Stimulated activated CD8-positive, alpha-beta memory T cell treated with anti-CD3 and anti-CD28 coated beads, Interleukin-7, amount 100 ng/mL, for 4 hours (primary cell): Measurements from ENCODE around the gene CHKA.
"Not testable (repeated sequence)": the region's sequence is repeated elsewhere in the genome, so short reads cannot be mapped to it uniquely, and the experiment has no call there.

ENCODE experiments used
- DNase-seq, 2 donors: peaks; one replicate each; pipeline ENCODE4 v3.0.0-alpha.2; 2020; ENCODE audit warnings: low read depth in 2 of 2

Gene CHKA

GRCh38 chr11:68116126-68116525 lies 5.1 kb downstream of the CHKA start:
- no peak for DNase-seq

- DNase-seq, result no peak
Observed at GRCh38 chr11:68115285-68115684, 5.9 kb downstream of the CHKA start.

GRCh38 chr11:68113986-68114385 lies 7.2 kb downstream of the CHKA start:
- DNase-seq, result no peak

DNA sequence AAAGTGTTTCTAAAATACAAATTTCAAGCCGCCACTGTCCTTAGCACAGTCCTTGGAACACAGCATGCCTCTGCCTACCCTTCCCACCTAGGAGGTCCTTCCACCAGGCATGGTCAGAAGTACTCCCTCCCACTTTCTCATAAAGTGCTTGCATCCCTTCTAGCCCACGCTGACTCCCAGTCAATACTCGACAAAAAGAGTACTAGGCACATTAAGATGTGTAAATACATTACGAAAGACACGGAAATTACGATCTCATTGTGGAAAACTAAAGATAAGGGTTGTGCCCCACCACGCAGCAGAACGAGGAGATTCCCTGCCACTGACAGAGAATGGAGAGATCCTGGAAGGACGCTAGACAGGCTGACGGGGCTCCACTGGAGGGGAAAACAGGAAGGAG lies 13.5 kb downstream of the CHKA start:
- no peak for DNase-seq

DNA sequence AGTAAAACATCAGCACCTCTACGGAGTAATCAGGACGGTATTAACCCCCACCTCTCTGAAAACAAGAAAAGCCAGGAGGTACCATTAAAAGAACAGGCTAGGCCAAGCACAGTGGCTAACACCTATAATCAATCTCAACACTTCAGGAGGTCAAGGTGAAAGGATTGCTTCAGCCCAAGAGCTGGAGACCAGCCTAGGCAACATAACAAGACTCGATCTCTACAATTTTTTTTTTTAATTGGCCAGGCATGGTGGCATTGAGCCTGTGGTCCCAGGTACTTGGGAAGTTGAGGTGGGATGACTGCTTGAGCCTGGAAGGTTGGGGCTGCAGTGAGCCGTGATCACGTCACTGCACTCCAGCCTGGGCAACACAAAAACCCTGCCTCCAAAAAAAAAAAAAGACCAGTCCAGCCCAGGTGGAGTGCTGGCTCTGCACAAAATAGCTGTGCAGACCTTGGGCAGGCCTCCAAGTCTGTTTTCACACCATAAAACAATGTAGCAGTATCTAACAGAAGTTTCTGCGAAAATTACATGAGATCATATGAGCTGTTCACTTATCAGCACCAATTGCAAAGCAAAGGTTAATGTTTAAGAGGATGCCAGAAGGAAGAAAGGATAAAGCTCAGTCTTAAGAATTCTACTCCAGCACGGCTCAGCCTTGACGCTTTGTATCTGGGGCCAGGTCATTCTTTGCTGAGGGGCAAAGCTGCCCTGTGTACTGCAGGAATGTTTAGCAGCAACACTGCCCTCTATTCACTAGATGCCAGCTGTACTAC lies 14.8 kb downstream of the CHKA start:
- no peak for DNase-seq

DNA sequence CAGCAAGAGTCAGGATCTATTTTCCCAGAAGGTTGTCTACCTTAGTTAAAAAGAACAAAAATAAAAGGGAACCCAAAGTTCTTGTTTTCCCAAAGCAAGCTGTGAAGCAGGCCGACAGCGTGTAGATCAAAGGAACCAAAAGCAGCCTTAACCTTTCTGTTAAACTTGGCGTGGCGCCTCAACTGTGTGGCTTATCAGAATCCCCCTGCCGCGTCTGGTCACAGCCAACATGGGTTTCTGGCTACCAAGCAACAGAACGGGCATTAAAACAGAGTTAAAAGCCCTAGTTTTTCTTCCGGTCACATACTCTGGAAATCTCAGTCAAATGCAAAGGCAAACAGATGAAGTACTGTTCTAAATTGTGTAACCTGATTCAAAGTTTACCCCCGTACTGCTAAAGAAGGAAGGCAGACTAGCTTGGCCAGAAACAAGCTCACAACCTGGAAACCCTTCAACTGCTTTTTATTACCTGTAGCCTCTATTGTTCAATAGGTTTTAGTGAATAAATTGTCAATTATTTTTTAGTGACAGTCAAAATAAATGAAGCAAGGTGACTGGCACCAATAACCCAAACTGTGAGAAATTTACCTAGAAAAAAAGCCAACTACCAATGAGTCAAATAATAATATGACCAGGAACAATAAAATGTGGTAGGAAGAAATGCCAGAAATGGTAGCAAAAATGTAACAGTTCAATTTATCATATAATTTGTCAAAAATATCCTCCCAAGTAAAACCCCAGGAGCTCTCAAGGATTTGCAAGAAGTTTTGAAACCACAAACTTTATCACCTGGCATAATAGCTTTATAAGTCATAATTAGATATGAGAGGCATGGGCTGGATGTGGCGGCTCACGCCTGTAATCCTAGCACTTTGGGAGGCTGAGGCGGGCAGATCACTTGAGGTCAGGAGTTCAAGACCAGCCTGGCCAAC lies 21.4 kb downstream of the CHKA start:
- DNase-seq, result no peak

DNA sequence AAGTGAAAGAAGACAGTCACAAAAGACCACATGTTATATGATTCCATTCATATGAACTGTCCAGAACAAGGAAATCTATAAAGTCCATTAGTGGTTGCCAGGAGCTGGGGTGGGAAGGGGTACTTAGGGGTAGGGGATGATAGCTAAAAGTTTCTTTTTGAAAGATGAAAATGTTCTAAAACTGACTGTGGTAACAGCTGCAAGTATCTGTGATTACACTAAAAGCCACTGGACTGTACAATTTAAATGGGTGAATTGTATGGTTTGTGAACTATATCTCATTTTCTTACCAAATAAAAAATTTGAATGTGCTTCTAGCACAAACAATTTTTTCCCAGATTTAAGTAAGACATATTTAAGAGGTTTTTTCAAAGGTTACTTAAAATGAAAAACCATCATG lies 22.1 kb downstream of the CHKA start:
- DNase-seq, result no peak

GRCh38 chr11:68096962-68097361 lies 24.2 kb downstream of the CHKA start:
- DNase-seq, result no peak

DNA sequence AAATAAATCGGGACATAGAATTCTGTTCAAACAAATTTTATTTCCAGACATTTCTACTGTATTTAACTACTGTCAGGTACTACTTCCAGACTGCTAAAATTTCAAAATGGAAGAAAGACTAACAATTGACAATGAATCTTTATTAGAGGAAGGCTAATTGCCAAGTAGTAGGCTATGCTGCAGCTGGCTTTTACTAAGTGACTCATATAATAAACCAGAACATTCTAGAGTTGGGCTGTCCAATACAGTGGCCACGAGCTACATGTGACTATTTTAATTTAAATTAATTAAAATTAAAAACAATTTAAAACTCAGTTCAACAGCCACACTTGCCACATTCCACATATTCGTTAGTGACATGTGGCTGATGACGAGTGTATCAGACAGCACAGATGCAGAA lies 27.6 kb downstream of the CHKA start:
- DNase-seq, result no peak

DNA sequence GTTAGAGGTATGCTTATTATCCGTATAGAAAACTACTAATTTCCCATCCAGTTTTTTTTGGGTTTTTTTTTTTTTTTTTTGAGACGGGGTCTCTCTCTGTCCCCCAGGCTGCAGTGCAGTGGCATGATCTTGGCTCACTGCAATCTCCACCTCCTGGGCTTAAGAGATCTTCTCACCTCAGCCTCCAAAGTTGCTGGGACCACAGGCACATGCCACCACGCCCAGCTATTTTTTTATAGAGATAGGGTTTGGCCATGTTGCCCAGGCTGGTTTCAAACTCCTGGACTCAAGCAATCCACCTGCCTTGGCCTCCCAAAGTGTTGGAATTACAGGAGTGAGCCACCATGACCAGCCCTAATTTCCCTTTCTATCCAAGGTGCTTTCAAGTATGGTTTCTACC lies 28.2 kb downstream of the CHKA start:
- not testable (repeated sequence) for DNase-seq

- no peak for DNase-seq
Observed at GRCh38 chr11:68092411-68092810, 28.8 kb downstream of the CHKA start.

- no peak for DNase-seq
Observed at GRCh38 chr11:68090706-68091105, 30.5 kb downstream of the CHKA start.

DNA sequence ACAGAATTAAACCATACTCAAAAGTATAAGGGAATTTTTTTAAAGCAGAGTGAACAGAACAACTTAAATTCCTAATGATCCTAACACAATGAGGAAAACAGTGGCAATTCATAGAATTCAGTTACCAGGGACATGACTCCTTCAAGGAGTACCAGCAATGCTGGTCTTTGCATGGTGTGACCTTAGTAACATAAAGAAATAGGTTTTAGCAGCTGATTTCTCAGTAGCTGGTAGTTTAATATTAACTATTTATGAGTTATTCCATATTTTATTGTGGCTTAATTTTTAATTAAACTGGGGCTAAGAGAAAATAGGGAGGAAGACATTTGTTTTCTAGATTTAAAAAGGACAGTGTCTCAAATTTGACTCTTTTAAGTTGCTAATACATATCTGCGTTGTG lies 30.9 kb downstream of the CHKA start:
- no peak for DNase-seq

GRCh38 chr11:68089679-68090078 lies 31.5 kb downstream of the CHKA start:
- no peak for DNase-seq

DNA sequence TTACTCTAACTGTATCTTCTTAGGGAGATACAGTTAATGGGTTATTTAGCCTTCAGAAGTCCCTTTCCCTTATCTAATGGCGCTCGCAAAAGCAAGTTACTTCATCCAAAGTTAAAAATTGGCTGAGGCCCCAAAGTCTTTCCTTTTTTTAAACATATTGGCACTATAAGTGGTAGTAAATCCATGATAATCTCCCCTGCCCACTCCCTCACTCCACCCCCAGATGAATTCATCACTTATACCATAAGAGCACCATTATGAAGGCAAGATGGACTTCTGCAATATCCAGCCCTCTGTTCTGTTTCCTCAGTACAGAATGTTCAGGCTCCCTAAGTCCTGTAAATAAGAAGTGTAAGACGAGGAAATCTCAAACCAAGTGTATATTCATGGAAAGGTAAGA lies 37.7 kb downstream of the CHKA start:
- no peak for DNase-seq

- DNase-seq, result no peak
Observed at GRCh38 chr11:68082481-68082880, 38.7 kb downstream of the CHKA start.

DNA sequence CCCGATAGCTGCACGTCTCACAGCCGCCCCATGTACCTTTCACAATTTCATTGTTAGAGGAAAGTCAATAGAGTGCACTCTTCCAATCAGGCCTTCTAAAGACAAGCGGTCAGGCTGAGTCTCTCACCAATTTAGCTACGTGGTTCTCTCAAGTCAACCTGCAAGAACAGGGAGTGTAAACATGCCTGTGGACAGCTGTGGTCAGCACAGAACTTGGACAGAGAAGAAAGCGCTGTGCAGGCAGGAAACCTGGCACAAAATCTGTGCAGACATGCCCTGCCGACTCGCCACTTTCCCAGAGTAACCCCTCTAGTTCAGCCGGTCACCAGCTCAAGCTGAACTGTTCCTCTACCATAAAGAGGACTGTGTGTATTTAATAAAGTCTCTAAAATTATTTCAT lies 39.5 kb downstream of the CHKA start:
- no peak for DNase-seq

GRCh38 chr11:68080860-68081259 lies 40.3 kb downstream of the CHKA start:
- no peak for DNase-seq

DNA sequence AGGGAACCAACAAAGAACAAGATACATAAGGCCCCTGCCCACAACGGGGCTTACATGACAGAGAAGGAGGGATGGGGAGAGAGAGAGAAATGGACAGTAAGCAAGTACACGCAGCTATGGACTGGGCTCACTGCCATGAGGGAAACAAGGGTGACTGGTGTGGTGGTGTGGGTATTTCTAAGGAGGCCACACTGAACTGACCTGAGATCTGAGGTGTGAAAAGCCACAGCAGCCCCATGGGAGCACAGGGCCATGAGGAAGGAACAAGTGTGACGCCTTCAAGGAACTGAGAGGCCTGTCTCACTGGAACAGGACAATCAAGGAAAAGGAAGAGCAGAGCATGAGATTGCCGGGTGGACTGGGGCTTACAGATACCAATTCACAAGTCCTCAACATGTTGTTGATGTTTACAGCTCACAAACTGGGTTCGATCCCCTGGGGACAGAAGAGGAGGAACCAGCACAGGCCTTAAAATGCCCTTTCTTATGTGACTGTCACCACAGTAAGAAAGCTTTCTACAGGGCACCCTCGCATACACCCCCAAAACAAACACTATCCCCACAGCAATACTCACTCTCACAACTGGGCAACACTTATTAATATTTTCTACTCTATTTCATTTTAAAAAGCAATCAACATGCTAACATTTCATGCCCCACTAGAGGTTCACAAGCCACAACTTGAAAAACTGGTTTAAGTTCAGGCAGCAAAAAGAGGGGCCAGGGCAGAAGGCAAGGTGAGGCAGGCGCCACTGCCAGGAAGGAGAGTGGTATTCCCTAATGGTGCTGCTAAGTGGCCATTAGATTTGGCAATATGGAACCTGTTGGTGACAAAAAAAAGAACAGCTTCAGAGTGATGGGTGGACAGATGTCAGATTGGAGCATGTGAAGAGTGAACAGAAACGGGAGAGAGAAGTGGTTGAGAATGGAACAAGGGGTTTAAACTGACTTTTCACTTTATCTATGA lies 43.3 kb downstream of the CHKA start:
- DNase-seq, result no peak

- no peak for DNase-seq
Observed at GRCh38 chr11:68076371-68077042, 44.7 kb downstream of the CHKA start.
